HCEC 1CT (cell line): ENCODE data around the gene CPEB4.
A peak's percentile ranks its signal among the peaks of the same experiment; 100 is the strongest.

ENCODE experiments used
- DNase-seq: peaks from one replicate; pipeline ENCODE4 v3.0.0-alpha.2; 2017

The CPEB4 gene

DNA sequence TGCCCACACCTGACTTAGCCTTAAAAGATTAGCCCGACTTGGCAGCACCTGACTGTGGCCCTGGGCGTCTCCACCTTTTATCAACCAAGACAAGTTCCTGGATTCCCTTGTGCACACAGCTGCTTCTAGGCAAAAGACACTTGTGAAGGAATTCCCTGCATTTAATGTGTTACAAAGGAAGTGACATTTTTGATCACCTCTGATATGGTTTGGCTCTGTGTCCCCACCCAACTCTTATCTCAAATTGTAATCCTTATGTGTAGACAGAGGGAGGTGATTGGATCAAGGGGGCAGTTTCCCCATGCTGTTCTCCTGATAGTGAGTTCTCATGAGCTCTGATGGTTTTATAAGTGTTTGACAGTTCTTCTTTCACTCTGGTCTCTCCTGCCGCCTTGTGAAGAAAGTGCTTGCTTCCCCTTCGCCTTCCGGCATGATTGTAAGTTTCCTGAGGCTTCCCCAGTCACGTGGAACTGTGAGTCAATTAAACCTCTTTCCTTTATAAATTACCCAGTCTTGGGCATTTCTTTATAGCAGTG lies 2.6 kb upstream of the CPEB4 start:
- DNase-seq, result no peak

DNA sequence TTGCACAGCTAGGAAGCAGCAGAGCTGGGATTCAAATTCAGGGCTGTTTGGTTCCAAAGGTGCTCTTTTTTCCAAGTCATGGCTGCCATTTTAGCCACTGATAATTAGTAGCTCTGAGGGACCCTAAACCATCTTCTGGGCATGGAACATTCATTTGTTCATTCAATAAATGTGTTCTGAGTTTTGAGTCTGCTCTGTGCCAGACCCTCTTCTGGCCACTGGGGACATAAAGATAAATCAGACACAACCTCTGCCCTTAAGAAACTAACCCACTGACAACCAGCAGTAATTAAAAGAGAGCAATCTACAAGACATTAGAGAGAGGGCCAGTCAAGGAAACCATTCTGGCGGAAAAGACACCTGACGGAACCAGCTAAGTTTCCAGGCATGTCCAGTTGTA lies 2.0 kb upstream of the CPEB4 start:
- no peak for DNase-seq

DNA sequence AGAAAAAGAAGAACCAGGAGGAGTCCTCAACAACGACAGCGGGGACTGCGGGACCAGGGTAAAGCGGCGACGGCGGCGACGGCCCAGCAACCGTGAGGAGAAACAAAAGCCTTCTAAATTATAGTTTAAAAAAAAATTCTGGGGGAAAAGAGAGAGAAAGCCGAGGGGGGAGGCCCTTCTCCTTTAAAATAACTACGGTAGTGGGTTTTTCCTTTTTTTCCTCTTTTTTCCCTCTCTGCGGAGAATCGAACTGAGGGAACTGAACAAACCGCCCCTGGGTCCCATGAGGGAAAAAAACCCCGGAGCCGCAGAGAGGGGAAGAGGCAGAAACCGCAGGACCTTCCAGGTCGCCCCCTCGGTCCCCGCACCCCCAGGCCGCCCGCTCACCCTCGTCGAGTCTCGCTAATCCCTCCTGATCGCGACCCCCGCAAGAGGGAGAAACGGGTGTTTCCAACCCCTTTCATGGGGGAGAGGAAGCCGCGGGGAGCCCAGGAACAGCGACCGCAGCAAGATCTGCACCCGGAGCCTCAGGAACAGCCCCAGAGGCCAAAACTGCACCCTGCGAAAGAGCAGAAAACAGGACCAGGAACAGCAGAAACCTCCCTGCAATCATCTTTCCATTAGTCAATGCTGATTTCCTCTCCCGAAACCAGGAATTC lies 453 bp downstream of the CPEB4 start:
- peak; percentile 21 for DNase-seq

DNA sequence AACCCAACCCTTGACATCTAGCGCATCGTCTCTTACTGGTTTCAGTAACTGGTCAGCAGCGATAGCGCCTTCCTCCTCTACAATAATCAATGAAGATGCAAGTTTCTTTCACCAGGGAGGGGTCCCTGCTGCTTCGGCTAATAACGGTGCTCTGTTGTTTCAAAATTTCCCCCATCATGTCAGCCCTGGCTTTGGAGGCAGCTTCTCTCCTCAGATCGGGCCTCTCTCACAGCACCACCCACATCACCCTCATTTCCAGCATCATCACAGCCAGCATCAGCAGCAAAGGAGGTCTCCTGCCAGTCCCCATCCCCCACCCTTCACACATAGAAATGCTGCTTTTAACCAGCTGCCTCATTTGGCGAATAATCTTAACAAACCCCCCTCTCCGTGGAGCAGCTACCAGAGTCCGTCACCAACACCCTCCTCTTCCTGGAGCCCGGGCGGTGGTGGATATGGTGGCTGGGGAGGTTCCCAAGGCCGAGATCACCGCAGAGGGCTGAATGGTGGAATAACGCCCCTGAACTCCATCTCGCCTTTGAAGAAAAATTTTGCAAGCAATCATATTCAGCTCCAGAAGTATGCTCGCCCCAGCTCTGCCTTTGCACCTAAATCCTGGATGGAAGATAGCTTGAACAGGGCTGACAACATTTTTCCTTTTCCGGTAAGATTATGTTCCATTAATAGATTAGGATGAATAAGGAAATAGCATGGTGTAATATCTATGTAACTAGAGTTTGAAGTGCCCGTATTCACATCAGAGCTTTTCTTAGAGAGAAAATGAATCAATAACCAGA lies 2.2 kb downstream of the CPEB4 start:
- DNase-seq, result peak; percentile 22

DNA sequence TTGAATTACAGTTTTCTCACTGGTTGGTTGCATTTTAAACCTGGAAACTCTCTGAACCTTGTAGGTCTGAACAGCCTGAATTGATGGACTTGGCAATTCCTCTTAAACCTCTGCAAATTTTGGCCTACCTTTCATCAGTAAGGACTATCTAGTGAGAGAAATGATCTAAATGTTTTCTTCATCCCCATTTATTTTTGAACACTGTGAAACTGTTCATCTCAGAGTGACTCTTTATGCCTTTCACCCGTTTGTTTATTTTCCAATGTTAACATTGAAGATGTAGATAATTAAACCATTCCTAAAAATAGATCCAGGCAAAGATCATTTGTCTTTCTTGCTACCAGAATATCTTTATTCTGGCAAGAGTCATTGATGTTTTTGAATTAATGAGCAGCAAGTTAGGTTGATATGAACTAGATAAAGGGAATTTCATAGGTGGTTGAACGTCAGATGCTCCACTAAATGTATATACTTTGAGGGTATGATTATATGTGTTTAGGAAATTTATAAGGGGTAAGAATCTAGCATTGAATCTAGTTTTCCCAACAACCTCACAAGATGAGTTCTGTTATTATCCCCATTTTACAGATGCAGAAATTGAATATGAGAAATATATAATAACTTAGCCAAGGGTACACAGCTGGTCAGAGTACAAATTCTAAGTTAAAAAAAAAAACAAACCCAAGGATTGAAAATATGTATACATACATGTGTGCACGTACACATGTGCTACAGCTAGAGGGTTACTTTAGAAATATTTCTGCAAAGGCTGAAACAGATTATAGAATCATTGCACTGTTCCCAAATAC lies 3.4 kb downstream of the CPEB4 start:
- no peak for DNase-seq

DNA sequence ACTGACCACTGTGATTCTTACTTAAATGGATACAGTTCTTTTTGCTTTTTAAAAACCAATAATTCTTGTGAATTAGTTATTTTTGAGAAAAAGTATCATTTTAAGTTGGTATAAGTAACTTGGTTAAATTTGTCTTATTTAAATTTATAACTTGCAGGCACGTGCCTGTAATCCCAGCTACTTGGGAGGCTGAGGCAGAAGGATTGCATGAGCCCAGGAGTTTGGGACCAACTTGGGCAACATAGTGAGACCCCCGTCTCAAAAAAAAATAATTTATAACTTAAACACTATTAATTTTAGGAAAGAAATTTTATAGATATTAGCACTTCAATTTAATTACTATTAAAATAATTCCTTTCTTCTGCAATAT lies 5.0 kb downstream of the CPEB4 start:
- no peak for DNase-seq

DNA sequence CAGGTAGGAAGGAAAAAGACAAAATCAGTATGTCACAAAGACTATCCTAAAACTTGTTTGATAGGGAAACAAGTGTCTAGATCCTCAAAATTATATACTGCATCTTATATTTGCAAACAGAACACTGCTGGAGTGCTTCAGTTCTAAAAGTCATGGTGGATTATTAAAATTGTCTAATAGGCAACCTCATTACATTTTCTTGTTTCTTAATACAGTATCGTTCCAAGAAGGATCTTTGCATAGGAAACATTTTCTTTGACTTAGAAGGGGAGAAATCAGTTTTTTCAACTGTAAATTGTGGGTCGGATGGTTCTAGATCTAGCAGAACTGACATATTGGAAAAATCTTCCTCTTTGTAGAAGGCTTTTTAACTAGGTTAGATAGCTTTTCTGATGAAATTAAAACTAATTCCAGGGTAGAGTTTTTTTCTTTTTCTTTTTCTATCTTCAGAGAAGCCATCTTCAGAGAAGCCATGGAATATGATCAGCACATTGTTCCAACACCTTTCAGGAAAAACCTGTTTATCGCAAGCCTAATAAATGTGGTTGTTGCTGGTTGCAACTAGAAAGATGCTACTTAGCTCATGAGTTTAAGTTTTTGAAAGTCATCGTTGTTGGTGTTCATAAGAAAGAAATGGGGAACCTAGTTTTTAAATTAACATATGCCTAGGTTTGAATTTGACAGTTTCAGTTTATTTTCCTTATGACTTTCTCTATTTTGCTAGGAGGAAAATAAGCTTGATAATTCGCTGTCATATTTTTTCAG lies 7.4 kb downstream of the CPEB4 start:
- DNase-seq, result no peak

DNA sequence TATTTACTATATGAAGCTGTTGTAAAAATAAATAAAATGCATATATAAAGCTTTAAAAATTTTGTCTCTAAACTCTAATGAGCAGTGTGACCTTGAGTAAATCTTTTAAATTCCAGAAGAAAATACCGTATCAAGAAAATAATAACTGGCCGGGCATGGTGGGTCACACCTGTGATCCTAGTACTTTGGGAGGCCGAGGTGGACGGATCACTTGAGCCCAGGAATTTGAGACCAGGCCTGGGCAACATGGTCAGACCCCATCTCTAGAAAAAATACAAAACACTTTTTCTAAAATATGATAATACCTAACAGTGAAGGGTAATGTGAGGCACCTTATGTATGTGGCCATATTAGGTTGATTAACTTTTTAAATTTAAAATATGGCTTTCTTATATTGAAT lies 8.5 kb downstream of the CPEB4 start:
- DNase-seq, result no peak

DNA sequence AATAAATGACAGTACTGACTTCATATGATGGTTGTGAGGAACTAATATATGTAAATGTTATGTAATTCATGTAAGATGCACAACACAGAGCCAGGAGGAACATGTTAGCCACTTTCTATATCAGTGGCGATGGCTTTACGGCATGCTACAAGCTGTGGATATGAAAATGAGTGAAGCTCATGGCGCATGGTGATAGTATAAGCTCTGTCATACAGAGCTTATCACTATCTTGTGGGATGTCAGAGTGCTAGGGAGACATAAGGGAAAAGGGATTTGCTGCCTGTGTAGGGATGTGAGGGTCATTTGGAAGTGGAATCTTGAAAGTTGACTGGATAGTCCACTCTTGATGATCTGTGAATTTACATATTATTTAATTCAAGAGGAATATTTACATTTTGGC lies 13.6 kb downstream of the CPEB4 start:
- no peak for DNase-seq

DNA sequence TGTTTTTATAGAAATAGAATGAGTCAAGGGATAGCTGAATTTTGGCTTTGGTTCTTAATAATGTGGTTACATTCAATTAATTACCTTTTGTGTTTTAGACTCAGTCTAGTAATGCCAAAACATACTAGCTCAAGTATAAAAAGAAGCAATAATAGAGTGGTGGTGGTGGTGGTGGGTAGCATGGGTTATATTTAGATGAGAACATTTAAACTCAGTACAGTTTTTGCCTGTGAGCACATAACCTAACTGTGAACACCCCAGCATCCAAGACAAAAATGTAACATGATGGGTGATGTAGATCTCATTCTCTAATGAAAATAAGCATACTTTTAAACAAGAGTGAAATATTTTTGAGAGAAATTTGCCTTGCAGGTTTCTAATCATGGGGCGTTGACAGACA lies 14.2 kb downstream of the CPEB4 start:
- no peak for DNase-seq

DNA sequence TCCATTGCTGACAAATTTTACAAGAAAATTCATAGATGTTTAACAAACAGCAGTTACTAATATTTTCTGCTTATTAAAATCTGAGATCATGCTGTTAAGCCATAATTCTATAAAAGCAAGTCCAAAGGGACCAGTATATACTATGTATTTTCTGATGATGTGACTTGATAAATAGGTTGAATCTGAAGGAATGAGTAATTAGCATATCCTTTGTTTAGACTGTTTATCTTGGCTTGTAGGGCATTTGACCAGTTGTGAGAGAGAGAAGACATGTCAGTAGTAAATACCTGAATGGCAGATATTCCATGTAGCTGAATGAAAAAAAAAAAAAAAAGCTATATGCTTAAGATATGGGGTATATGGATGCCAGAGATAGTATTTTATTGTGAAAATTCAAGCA lies 14.6 kb downstream of the CPEB4 start:
- DNase-seq, result no peak

DNA sequence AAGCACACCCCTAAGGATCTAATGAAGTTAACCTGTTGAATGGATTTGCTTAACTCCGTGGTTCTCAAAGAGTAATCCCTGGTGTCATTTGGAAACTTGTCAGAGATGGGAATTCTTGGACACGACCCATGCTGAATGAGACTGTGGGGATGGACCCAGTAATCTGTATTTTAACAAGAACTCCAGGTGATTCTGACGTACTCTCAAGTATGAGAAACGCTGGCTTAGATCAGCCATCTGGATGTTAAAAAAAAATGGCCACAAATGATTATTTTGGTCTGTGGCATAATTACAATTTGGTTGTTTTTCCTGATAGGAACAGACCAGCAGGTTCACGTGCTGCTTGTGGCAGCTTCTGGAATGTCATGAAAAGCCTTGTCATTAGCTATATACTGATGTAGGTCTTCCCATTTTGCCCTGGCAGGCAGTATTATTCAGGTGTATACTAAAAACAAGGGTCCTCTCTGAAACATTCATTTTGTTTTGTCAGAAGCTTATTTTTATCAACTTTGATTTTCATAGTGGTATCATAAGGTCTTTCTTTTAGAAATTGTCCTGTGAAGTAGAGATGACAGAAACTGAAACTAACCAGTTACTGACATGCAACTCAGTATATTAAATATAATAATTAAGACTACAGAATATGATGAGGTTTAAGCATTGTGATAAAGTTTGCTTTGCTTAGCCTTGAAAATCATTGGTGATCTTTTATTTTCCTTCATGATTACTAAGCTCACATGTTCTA lies 15.4 kb downstream of the CPEB4 start:
- DNase-seq, result no peak

DNA sequence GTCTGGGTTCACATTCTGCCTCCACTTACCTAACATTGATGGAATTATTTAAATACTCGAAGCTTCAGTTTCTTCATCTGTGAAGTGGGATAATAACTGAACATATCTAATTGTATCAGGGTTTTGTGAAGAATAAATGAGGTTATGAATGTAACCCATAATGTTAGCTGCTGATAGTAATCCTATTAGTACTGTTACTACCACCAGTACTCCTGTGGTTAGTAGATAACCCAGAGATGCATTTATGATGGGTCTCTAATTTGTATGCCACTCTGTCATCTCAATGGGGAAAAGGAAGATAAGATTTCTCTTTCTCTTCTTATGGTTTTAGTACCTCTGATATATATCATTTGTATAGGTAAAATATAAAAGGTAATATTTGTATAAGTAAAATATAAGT lies 16.0 kb downstream of the CPEB4 start:
- no peak for DNase-seq

DNA sequence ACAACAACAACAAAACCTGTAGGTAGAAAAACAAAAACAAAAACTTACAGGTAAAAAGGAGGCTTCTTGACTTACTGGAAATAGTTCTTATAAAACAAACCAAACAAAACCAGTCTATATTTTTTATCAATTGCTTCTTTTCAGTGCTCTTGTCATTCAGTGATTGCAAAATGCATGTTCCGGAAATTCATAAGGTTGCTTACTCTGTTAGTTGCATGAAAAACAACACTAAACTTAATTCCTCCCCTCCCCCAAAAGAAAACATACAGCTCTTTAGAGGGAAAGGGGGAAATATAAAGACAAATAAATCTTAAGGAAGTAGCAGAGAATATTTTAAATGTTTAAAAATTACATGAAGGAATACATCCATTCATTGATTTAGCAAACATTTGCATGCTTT lies 19.1 kb downstream of the CPEB4 start:
- DNase-seq, result no peak

DNA sequence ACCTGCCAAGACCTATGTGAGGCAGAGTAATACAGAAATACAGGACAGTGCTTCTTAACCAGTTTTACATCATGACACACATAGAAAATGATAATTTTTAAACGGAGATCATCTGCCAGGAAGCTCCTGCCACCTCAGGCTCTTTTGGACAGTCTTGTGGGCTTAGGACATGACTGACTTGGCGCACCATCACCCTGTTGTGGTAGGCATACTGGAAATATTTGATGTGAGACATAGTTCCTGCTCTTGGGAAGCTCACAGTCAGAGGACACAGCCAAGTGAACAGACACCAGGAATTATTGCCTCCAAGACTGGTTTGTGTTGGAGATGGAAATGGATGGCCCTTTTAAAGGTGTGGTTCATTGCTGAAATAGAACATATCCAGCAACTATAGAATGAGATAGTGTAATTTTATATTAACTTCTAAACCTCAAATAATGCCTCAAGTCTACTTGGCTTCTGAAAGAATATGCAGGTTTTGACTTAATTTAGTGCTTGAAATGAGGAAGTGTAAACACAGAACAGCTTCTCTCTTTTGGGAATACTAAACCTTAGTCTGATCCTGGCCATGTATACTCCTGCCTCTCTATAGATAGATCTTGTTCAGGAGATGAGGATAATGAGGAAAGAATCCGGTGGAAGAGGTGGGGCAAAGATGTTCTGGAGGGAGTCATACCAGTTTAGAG lies 19.7 kb downstream of the CPEB4 start:
- no peak for DNase-seq

DNA sequence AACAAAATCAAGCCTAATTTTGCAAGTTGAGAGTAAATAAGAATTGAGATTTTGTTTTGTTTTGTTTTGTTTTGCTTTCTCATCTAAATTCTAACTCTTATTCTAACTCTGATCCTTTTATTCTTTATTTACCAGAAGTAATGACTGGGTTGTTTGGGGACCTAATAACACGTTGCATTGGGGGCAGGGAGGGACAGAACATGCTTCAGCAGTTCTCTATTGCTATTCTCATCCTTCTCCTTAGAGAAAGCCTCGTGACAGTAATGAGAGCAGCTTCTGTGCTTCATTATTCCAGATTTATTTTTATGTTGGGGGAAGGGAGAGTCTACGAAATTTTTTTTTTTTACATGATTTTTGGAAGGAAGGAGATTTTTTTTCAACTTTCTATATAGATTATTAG lies 21.1 kb downstream of the CPEB4 start:
- DNase-seq, result no peak

DNA sequence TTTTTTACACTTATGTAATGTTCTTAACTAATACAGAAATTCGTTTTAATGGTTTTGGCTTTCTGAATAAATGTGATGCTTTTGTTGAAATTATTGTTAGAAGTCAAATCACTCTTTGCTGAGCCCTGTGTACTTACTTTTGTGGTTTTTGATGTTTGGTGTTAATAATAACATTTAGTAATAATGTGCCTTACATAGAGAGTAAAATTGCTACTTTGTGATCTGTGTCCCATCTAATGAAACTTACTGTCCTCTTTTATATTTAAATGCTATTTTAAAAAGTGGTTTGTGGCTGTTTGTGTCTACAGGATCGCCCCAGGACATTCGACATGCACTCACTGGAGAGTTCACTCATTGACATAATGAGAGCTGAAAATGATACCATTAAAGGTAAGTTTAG lies 22.1 kb downstream of the CPEB4 start:
- no peak for DNase-seq

DNA sequence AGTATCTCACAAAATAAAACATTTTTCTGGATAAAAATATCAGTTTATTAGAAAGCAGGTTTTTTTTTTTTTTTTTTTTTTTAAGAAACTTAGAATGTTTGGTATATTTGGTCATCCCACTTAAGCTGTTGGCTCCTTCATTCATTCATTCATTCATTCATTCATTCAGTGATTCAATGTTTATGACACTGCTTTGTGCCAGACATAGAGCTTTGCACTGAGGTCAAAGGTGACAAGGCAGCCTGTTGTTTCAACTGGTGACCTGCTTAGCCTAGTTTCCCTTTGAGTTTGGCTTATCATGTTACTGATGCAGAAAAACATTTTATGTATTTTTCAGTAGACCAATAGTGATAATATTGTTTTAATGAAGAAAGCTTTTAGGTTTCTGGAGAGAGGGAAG lies 23.5 kb downstream of the CPEB4 start:
- no peak for DNase-seq

DNA sequence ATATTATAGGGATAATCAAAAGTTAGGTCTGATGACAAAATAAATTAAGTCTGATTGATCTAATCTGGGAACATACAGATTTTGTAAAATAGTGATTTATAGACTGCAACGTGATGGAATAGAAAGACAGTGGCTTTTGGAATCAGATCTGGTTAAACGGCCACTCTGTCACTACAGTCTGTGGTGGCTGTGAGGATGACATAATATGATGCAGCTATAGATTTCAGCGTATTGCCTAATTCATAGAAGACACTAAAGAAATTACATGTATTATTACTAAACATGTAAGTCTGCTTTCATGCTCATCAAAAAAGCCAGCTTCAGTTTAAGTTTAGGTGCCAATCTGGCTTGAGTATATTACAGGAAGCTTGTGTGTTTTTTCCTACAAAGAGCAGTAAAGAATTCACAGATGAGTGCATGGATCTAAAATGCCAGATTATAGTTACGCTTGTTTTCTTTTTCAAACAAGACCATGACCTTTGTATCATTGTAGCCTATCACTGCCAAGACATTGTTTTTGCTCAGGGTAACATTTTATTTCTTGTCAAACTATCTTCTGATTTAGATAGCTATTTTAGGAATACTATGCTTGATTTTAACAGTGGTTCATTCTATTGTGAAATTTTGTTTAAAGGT lies 25.7 kb downstream of the CPEB4 start:
- no peak for DNase-seq

DNA sequence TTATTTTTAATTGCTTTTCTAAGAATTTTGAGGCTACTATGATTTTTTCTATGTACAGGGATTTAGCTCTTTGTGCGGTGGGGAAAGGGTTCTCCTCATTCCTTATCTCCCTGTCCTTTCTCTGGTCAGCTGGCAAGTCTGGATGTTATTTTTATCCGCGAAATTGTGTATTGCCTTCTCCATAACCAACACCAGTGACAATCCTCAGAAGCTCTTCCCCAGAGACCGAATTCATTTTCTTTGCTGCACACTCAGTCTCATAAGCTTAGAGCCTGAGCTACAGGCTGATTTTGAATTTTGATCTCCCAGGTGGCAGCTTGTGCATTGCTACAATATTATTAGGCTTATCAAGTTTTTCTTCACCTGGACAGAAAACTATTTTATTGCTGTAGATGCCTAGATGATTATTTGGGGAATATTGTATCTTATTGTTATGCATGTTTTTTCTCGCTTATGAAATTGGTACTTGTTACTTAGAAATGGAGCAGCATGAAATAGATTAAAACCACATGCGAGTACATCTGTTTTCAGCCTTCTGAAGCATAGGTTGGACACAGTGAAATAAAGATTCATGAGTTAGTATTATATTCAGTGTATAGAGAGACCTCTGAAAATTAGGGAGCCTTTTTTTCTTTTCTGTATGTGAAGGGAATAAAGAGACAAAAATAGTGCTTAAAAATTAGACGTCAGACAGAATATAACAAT lies 27.3 kb downstream of the CPEB4 start:
- DNase-seq, result no peak
